ENCODE measurements around the gene MRPL55. TPM values are rescaled to one million over a fixed set of nuclear protein-coding genes. Genes with fewer than 3 reads are reported as not detected.
"Not testable (repeated sequence)": the region's sequence is repeated elsewhere in the genome, so short reads cannot be mapped to it uniquely, and the experiment has no call there.

Gene MRPL55
- total RNA-seq, 1 donor = 44.4 TPM

DNA sequence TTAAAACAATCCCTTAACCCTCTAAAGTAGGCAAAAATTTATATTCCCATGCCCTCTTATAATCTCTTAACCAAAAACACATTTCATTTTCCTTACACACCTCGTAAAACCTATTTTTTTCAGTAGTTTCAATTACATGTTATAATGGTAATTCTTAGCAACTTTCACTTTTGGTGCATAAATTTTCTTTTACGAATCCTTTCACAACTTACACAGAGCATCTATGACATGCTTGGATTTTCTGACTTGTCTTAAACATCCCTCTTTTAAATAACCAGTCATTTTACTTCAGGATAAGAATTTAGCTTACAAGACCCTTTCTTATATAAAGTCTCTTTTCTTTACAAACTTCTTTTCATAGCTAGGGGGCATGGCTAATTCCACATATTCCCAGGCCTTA is 8.9 kb upstream of the MRPL55 start:
- no peak overlapping the region for H3K4me3 ChIP-seq (ENCODE audit: low read length)
- H3K9me3 ChIP-seq (ENCODE audit: low read depth, low read length) = no peaks in the 10 kb centered on the region
- no peaks in the 10 kb centered on the region for H3K4me1 ChIP-seq (ENCODE audit: insufficient read depth, low read length)
- no peaks in the 10 kb centered on the region for H3K27me3 ChIP-seq (ENCODE audit: insufficient read depth, low read length)

DNA sequence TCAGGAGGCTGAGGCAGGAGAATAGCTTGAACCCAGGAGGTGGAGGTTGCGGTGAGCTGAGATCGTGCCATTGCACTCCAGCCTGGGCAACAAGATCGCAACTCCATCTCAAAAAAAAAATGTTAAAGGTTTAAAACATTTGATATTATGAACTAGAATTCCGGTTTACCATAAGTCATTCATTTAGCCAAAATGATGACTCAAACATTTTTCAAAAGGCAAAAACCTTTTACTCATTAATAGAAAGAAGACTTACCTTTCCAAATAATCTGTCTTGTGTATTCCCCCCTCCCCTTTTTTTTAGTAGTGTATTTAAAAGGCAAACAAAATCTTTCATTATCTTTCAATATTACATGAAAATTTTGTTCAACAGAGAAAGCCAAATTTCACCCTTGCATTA is 8.2 kb upstream of the MRPL55 start:
- Histone ChIP-seq H3K9me3 (ENCODE audit: low read depth, low read length) (no peaks in the 10 kb centered on the region), H3K4me3 (ENCODE audit: low read length) (no peak overlapping the region), H3K27me3 (ENCODE audit: insufficient read depth, low read length) (no peaks in the 10 kb centered on the region), H3K4me1 (ENCODE audit: insufficient read depth, low read length) (no peaks in the 10 kb centered on the region)

DNA sequence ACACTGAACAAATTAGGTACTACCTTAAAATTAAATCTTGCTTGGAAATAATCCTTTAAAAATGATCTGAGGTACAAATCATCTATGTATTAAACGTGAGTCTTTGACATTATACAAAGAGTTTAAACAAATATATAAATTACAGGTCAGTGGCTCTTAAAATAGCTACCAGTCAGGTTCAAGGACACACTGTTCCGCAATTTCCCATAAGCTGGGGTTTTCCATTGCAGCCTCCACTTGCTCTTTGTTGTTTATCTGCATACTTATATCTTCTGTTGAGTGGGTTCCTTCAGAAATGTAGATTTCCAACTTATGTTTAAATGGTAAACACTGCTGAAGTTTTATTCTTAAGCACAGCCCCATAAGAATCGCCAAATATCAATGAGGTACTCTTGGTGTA is 5.7 kb upstream of the MRPL55 start:
- Histone ChIP-seq H3K27me3 (ENCODE audit: insufficient read depth, low read length) (no peaks in the 10 kb centered on the region), H3K4me1 (ENCODE audit: insufficient read depth, low read length) (peaks cover 4% of the 10 kb centered on the region), H3K9me3 (ENCODE audit: low read depth, low read length) (no peaks in the 10 kb centered on the region), H3K4me3 (ENCODE audit: low read length) (no peak overlapping the region)

DNA sequence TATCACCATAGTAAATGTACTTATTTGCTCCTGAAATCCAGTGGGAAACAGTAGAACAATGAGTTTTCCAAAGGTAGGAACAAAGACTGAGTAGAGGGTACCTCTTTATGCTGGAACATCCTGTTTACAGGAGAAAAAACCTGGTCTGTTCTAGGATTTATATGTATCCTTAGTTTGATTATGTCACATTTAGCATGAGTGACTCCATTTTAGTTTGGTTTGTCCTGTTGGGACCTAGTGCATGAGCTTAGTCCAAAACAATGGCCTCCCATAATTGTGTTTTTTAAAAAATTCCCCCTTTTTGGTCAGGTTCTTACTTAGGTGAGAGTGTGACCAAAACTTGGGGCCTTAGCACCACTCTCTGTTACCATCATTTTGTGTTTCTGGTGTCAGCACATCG is 3.5 kb upstream of the MRPL55 start:
- Histone ChIP-seq H3K27me3 (ENCODE audit: insufficient read depth, low read length) (no peaks in the 10 kb centered on the region), H3K4me1 (ENCODE audit: insufficient read depth, low read length) (peaks cover 21% of the 10 kb centered on the region), H3K9me3 (ENCODE audit: low read depth, low read length) (no peaks in the 10 kb centered on the region), H3K4me3 (ENCODE audit: low read length) (no peak overlapping the region)

DNA sequence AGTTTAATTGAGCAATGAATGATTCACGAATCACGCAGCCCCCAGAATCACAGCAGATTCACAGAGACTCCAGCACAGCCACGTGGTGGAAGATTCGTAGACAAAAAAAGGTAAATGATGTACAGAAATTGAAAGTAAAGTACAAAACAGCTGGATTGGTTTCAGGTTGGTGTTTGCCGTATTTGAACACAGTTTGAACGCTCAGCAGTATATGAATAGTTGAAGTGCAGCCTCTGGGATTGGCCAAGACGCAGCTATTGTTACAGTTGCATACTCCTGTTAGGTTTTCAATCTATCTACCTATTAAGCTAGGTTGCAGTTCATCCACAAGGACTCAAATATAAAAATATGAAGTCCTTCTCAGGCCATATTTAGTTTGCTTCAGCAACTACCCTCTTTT is 3.1 kb upstream of the MRPL55 start:
- Histone ChIP-seq H3K4me3 (ENCODE audit: low read length) (no peak overlapping the region), H3K4me1 (ENCODE audit: insufficient read depth, low read length) (peaks cover 23% of the 10 kb centered on the region), H3K9me3 (ENCODE audit: low read depth, low read length) (no peaks in the 10 kb centered on the region), H3K27me3 (ENCODE audit: insufficient read depth, low read length) (no peaks in the 10 kb centered on the region)

DNA sequence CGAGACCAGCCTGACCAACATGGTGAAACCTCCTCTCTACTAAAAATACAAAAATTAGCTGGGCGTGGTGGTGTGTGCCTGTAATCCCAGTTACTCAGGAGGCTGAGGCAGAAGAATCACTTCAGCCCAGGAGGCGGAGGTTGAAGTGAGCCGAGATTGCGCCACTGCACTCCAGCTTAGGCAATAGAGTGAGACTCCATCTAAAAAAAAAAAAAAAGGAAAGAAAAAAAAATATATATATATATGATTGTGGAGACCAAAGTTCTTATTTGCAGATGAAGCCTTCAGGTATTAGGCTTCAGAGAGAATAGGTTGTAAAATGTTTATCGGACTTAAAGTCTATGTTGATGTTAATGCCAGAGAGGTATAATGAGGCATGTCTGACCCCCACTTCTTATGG is 2.2 kb upstream of the MRPL55 start:
- not testable (repeated sequence) for H3K4me3 ChIP-seq (ENCODE audit: low read length); H3K9me3 ChIP-seq (ENCODE audit: low read depth, low read length); H3K27me3 ChIP-seq (ENCODE audit: insufficient read depth, low read length)
- H3K4me1 ChIP-seq (ENCODE audit: insufficient read depth, low read length) = peaks cover 23% of the 10 kb centered on the region

DNA sequence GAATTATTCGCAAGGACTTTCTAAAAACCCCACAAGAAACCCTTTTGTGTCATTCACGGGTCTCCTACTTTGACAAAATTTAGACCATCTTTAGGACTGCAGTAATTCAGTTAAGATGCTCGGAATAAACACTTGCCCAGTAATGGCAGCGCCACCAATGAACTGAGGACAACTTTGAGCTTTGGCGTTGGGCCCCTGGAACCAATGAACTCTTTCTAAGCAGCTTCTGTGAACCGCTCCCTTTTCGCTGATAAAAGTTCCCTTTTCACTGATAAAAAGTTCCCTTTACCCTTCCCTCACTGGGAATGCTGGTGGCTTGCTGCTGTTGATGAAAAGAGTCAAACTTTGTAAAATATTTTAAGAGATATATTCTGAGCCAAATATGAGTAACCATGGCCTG is 1.5 kb upstream of the MRPL55 start:
- Histone ChIP-seq H3K4me1 (ENCODE audit: insufficient read depth, low read length) (peaks cover 23% of the 10 kb centered on the region), H3K9me3 (ENCODE audit: low read depth, low read length) (no peaks in the 10 kb centered on the region), H3K4me3 (ENCODE audit: low read length) (no peak overlapping the region), H3K27me3 (ENCODE audit: insufficient read depth, low read length) (no peaks in the 10 kb centered on the region)

DNA sequence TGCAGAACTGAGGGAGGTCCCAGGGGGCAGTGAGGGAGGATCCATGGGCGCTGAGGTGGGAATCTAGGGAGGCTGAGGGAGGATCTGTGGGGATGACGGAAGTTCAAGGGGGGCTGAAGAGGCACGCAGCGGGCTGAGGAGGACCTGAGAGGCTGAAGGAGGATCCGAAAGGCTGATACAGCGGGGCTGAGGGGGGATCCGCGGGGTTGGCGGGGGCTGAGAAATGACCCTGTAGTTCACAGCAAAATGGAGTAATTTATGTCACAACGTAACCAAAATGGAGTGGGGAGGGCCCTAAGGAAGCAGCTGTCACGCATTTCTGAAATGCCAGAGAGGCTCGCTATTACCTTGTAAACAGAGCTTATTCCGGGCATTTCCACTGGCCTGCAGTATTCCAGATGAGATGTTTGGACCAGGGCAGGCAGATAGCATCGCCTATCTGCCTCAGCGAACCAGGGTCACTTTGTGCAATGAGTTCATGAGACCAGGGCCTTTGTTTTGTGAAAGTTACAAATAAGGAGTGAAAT is 926 bp upstream of the MRPL55 start:
- H3K4me1 ChIP-seq (ENCODE audit: insufficient read depth, low read length) = peaks cover 23% of the 10 kb centered on the region
- H3K9me3 ChIP-seq (ENCODE audit: low read depth, low read length) = no peaks in the 10 kb centered on the region
- no peaks in the 10 kb centered on the region for H3K27me3 ChIP-seq (ENCODE audit: insufficient read depth, low read length)
- peak overlapping the region; percentile 63 for H3K4me3 ChIP-seq (ENCODE audit: low read length)

DNA sequence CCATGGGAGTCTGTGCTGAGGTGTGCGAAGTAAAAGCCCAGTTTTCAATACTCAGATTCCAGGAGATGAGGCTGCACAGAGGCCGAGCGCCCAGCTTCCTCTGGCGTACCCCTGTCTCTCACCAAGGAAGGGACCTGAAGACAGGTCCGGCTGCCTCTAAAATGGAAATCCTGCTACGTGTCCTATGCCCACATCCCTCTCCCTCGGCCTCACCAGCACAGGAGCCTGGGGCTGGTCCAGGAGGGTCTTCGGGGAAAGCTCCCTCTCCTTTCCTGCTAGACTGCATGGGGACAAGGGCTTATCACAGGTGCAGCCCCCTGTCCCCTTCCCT is 392 bp downstream of the MRPL55 start:
- H3K9me3 ChIP-seq (ENCODE audit: low read depth, low read length) = no peaks in the 10 kb centered on the region
- H3K4me3 ChIP-seq (ENCODE audit: low read length) = peak overlapping the region; percentile 63
- H3K27me3 ChIP-seq (ENCODE audit: insufficient read depth, low read length) = no peaks in the 10 kb centered on the region
- peaks cover 33% of the 10 kb centered on the region for H3K4me1 ChIP-seq (ENCODE audit: insufficient read depth, low read length)

DNA sequence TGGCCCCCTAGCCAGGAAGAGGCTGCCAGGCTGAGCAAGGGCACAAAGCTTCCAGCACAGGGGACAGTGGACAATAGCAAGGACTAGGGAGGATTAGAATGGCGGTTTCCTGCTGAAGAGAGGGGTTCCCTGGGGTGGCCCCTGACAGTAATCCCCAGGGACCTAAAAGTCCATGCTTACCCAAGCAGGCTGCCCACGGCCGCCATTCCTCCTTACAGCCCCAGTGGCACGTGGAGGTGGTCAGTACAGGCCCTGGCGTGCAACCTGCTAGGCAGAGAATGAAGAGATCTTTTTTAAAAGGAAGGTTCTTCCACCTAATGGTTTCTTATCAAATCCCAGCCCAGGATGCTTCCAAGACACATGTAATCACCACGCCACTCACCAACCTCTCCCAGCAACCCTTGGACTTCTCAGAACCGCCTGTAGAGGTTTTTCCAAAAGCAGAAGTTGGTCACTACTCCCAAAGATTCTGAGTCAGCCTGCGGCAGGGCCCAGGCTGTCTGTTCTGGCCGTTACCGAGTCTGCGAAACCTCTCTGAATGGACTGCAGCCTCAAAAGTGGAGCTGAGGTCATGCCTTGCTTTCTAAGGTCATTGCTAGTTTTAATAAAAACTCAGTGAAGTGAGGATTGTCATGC is 926 bp downstream of the MRPL55 start:
- no peaks in the 10 kb centered on the region for H3K9me3 ChIP-seq (ENCODE audit: low read depth, low read length)
- peak overlapping the region; percentile 63 for H3K4me3 ChIP-seq (ENCODE audit: low read length)
- peaks cover 37% of the 10 kb centered on the region for H3K4me1 ChIP-seq (ENCODE audit: insufficient read depth, low read length)
- no peaks in the 10 kb centered on the region for H3K27me3 ChIP-seq (ENCODE audit: insufficient read depth, low read length)

DNA sequence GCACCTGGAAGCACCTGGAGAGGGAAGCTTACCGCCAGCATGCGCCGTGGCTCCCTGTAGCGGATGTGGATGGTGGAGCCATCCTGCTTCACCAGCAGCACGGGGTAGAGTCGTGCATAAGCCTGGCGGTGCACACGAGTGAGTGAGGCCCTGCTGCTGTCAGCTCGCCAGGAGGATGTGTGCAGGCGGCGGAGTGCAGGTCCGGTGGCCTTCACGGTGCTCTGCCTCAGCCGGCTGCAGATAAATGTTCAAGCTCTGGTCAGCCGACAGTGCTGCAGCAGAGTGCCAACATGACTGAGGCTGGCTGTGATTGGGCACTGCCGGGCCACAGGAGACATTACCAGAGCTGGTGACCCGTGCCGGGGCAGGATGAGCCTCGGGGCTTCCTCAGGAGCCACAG is 1.5 kb downstream of the MRPL55 start:
- Histone ChIP-seq H3K4me1 (ENCODE audit: insufficient read depth, low read length) (peaks cover 37% of the 10 kb centered on the region), H3K9me3 (ENCODE audit: low read depth, low read length) (no peaks in the 10 kb centered on the region), H3K27me3 (ENCODE audit: insufficient read depth, low read length) (no peaks in the 10 kb centered on the region), H3K4me3 (ENCODE audit: low read length) (no peak overlapping the region)

DNA sequence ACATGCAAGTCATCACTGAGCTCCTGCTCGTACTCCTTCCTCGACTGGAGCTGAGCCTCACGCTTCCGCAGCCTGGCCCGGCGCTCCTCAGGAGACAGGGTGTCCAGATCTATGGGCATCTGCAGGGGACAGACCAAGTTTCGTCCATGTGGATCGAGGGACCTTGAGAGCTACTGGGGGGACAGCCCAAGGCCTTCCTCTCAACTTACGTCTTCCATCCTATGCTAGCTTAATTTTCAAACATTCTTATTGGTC is 2.4 kb downstream of the MRPL55 start:
- H3K27me3 ChIP-seq (ENCODE audit: insufficient read depth, low read length) = no peaks in the 10 kb centered on the region
- peaks cover 41% of the 10 kb centered on the region for H3K4me1 ChIP-seq (ENCODE audit: insufficient read depth, low read length)
- H3K9me3 ChIP-seq (ENCODE audit: low read depth, low read length) = no peaks in the 10 kb centered on the region
- no peak overlapping the region for H3K4me3 ChIP-seq (ENCODE audit: low read length)

DNA sequence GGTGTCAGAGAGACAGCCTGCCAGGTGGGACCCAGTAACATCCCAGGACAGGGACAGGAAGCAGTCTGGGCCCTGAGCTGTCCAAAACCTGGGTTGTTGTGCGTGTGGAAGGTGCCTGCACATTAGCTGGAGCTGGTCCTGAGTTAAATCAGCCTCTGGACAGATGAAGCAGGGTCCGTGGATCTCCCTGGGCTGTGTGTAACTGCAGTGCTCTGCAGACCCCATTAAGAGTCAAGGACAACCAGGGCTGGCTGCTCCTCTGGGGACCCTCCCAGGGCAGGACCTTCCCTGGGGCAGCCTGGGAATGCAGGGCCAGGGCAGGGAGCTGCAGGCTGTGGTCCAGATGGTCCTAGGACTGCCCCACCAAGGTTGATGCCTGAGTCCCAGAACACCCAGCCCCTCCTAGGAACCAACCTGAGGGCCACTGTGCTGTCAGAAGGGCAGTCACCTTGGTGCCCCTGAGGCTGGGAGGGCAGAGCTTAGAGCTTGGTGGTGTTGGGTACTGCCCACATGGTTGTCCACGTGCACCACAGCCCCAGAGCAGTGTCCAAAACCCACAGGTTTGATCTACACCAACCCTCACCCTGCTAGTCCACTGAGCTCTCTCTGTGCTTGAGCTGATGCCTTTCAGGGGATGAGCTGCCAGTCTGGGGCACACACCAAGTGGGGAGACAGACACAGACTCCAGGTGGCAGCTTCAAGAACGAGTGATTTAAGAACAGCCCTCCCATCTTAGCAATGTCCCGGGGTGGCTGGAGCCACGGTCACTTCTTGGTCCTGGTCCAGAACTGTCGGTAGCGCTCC is 2.9 kb downstream of the MRPL55 start:
- H3K4me1 ChIP-seq (ENCODE audit: insufficient read depth, low read length) = peaks cover 47% of the 10 kb centered on the region
- no peaks in the 10 kb centered on the region for H3K27me3 ChIP-seq (ENCODE audit: insufficient read depth, low read length)
- H3K9me3 ChIP-seq (ENCODE audit: low read depth, low read length) = no peaks in the 10 kb centered on the region
- no peak overlapping the region for H3K4me3 ChIP-seq (ENCODE audit: low read length)

DNA sequence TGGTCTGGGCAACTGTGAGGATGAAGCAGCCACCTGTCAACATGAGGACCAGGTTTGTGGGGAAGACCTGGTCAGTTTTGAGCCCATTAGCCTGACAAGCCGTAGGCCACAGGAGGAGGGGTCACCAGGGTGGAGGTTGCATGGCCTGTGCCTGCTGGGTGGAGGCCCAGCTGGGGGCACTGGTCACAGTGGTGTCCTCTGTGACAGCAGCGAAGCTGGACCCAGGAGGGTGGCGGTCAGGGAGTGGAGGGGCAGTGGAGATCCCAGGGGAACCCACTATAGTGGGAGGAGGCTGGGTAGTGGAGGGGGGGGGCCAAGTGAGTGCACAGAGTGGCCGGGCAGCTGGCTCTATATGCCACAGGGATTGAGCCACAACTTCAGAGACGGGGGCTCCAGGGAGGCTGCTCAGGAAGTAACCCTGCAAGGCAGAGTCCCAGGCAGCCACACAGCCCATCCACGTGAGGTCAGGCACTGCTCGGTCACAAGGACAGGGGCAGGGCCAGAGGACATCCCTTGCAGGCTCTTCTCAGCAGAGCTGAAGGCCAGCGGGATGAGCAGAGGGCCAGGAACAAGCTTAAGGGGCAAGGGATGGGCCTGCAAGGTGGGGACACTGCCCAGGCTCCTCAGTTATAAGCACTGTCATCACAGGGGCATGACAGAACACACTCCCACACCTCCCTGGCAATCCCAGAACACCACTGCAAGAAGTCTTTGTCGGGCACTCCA is 3.7 kb downstream of the MRPL55 start:
- Histone ChIP-seq H3K27me3 (ENCODE audit: insufficient read depth, low read length) (no peaks in the 10 kb centered on the region), H3K9me3 (ENCODE audit: low read depth, low read length) (no peaks in the 10 kb centered on the region), H3K4me1 (ENCODE audit: insufficient read depth, low read length) (peaks cover 53% of the 10 kb centered on the region), H3K4me3 (ENCODE audit: low read length) (no peak overlapping the region)

DNA sequence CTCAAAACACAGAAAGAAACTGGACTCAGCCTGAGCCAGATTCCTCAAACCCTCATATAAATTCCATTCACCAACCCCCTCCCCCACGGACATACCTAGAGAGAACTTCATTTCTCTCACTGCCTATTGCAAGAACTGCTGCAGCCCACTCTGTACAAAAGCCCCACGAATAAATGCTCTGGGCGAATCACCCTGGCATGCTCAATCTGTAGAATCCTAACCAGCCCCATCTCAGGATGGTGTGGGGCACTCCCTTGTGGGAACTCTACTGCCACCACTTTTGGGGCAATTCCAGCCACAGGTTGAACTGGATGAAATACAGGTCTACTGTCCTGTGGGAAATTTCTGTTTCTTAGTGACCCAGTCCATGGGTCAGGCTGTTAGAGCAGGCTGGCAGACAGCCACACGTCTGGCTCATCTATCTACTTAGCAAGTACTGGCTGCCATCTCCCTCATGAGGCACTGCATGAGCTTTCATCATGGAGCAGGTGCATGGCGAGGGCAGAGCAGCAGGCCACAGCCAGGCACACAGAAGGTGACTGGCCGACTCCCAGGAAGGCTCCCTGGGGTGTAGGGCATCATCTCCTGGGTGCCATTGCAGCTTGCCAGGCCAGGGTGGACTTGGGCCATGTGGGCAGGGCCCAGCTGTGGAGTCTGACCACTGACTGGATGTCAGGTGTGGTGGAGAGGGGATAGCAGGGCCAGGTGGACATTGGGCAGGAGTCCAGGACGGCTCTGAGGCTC is 4.4 kb downstream of the MRPL55 start:
- Histone ChIP-seq H3K4me3 (ENCODE audit: low read length) (no peak overlapping the region), H3K27me3 (ENCODE audit: insufficient read depth, low read length) (no peaks in the 10 kb centered on the region), H3K4me1 (ENCODE audit: insufficient read depth, low read length) (peaks cover 48% of the 10 kb centered on the region), H3K9me3 (ENCODE audit: low read depth, low read length) (no peaks in the 10 kb centered on the region)
